Kasumi-1 (cell line): ENCODE measurements around the gene RPS19.

Experiments used
- DNase-seq, 2 experiments: peaks; one replicate each; lab custom pipeline; 2025; lab: John Stamatoyannopoulos, UW

RPS19 gene

GRCh38 chr19:41859618-41860418, at the start of gene RPS19:
Gene RPS19 (plus strand): TSS chr19:41860255. CDS start chr19:41860775, 520 bp downstream.
- peak; percentile 98 to 99 for DNase-seq

DNA sequence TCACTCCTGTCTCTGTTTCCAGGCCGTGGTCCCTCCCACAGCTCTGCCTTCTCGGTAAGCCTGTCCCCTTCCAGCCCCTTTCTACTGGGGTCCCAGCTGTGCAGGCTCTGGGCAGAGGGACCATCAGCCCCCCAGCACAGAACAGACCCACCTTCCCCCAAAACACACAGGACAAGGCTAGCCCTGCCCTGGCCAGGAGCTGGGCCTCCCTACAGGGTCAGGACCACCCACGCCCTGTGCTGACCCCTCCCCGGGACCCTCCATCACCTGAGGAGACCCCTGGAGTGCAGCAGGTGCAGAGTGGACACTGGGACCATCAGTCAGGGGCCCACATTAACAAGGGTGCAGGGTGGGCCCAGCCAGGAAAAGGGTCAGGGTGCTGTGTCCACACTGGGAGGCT, 49.8 kb upstream of the RPS19 start:
- no peak for DNase-seq

GRCh38 chr19:41811036-41811435, 49.0 kb upstream of the RPS19 start:
- peak; percentile 70 to 76 for DNase-seq

DNA sequence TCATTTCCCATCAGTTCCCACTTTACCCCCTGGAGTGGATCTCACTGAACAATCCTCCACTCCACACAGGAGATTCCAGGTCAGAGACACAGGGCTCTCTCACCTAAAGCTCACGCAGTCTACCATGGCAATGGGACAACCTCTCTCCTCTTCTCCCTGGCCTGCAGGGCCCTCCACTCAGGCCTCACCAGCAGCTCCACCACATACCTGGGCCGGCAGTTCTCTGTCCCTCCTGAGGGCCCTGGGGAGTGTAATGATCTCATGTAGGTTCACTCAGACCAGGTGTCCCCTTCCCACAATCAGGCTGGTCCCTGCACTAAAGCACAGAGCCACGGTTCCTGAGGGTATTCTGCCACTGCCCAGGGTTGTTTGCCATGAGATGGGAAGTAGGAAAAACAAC, 48.1 kb upstream of the RPS19 start:
- no peak for DNase-seq

- DNase-seq = no peak
Measured at GRCh38 chr19:41813911-41814310, 46.1 kb upstream of the RPS19 start.

GRCh38 chr19:41815301-41815700, 44.8 kb upstream of the RPS19 start:
- no peak for DNase-seq

DNA sequence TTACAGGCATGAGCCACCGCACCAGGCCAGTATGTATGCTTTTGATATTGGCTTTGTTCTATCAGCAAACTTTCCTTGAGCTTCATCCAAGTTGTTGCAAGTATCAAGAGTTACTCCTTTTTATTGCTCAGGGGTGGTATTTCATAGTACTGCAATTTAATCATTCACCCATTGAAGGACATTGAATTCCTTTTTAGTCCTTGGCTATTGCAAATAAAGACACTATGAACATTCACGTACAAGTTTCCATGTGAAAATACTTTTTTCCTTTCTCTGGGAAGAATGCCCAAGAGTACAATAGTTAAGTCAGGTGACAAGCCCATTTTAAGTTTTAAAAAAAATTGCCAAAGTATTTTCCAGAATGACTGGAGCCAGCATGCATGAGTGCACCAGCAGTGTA, 43.3 kb upstream of the RPS19 start:
- no peak for DNase-seq

DNA sequence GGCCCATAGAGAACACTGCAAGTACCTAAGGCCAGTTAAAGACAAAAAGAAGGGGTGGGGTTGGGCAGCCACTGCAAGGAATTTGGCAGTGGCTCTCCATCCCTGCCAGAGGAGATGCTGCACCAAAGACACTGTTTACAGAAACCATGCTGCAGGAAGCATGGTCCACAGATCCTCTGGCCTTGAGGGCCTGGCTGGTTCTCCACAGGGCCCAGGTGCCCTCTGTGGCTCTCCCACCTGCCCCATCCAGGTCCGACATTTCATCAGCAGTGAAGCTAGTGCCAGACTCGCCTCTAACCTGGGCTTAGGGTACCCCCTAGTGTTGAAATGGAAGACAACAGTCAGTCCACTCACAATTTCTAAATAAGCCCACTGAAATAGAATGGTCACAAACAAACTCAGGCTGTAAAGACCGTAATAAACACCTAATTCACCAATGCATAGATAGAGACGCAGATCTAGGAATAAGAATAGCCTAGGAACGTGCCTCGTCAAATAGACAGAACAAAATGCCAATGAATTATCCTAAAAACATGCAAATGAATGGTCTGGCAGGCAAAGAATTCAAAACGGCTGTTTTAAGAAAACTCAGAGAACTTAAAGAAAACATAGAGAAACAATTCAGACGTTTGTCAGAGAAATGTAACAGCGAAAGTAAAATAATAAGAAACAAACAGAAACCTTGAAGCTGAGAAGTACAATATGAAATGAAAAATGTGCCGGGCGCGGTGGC, 38.9 kb upstream of the RPS19 start:
- DNase-seq = peak; percentile 68 to 75

- DNase-seq = no peak
Measured at GRCh38 chr19:41837981-41838708, 21.9 kb upstream of the RPS19 start.

DNA sequence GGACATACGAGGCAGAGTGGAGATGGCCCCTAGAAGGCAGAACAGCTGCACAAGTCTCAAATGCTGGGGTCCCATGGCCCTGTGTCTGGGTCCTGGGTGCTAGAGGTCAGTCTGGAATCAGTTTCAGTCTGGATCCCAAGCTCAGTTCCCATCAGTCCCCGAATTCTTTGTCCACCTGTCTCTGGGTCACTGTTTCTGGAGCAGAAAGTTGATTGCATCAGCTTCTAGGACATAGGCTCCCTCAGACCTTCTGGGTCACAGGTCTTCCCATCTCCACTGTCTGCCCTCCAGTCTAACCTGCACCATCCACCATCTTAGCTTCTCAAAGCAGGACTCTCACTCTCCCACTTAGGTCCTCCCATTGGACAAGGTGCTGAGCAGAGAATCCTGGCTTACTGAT, 20.8 kb upstream of the RPS19 start:
- no peak for DNase-seq

DNA sequence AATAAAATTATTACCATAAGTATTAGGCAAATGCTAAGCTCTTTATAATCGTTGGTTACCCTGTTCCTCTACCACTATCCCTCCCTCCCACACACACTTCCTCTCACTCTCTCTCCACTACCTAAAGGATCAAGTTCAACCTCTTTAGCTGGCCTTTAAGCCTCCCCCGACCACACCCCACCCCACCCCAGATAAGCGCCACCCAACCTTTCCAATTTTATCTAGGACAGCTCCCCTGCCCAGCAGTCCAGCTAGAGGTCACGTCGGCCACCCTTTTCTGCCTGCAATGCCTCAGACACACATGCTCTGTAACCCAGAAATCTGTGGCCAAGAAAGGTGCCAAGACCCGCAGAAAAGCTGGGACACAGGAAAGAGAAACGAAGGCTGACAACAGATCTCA, 16.7 kb upstream of the RPS19 start:
- DNase-seq = no peak

DNA sequence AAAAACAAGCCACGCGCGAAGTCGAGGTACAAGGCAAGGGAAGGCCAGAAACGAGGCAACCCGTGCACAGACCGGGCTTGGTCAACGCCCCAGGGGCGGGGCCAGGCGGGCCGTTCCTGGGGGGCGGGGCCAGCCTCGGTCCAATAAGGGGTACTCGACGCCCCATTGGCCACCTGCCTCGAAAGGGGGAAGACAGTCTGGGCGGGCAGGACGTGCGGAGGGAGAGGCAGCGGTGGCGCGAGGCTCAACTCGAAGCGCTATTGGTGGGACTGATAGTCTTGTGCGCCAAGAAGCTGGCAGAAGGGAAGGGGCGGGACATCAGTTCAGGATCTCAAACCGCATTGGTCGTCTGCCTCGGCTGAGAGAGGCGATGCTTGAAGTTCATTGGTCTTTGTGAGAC, 15.5 kb upstream of the RPS19 start, which contains the start of gene LYPD4:
Gene LYPD4, minus strand, starts transcription at position 83 of the 400 bp plus-strand sequence. CDS start 5,398 bp downstream, outside the sequence.
- DNase-seq = no peak

DNA sequence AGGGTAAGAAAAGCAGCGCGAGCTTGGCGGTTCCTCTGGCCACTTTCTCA, 15.2 kb upstream of the RPS19 start, which contains the start of gene DMRTC2:
Gene DMRTC2, plus strand, starts transcription at position 42 of the 50 bp plus-strand sequence. CDS start 2,387 bp downstream, outside the sequence.
- DNase-seq = no peak

- no peak for DNase-seq
Measured at GRCh38 chr19:41845051-41845590, 14.9 kb upstream of the RPS19 start.

DNA sequence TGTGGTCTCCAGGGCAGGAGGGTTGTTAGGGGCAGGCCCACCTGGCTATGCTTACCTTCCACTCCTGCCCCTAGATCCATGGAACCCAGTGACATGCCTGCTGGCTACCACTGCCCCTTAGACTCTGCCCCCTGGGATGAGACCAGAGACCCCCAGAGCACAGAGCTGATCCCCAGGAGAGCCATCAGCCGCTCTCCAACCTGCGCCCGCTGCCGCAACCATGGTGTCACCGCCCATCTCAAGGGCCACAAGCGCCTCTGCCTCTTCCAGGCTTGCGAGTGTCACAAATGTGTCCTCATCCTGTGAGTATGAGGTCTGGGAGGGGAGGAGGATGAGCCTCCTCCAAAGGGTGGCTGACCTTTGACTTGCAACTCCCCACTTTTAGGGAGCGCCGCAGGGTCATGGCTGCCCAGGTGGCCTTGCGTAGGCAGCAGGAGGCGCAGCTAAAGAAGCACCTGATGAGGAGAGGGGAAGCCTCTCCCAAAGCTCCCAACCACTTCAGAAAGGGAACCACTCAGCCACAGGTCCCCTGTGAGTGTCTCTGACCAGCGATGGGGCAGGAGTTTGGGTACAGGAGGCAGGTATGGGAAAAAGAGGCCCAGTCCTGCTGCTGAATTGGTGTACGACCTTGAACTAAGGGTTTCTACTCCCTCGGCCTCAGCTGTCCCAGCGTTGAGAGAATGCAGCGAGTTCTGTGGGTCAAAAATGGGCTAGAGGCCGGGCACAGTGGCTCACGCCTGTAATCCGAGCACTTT, 12.5 kb upstream of the RPS19 start:
- no peak for DNase-seq

GRCh38 chr19:41848666-41849065, 11.4 kb upstream of the RPS19 start:
- no peak for DNase-seq

- DNase-seq = no peak
Measured at GRCh38 chr19:41849067-41849466, 11.0 kb upstream of the RPS19 start.

DNA sequence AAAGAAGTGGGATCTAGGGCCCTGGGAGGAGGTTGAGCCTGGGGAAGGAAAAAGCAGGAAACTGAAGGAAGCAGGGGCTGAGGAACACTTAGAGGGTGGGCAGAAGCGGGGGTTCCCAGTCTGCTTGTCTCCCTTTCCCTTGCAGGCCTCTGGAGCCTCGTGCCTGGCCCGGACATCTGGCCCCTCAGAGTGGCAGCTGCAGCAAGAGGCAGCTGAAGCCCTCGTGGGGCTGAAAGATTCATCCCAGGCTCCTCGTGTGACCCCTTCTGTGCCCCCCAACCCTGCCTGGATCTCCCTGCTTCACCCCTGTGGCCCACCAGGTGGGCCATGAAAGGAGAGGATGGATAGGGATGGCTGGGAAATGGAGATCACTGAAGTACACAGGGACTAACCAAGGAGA, 9.7 kb upstream of the RPS19 start:
- DNase-seq = no peak

GRCh38 chr19:41851456-41851855, 8.6 kb upstream of the RPS19 start:
- DNase-seq = no peak

- no peak for DNase-seq
Measured at GRCh38 chr19:41853344-41853743, 6.7 kb upstream of the RPS19 start.

DNA sequence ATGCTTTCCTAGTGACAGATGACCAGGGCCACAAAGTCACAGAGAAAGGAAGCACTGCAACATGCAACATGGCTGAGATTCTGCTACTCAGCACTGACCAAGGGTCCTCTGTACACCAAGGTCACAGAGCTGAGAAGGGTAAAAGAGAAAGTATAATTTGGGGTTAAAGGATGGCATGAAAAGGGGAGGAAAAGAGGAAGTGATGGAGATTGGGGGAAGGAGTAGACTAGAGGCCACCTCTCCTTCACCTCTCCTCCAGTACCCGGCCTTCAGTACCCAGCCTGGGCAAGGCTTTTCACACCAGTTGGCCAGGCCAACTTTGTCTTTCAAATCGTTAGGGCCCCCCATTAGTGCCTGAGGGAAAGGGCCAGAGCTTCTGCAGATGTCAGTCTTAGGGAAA, 6.3 kb upstream of the RPS19 start:
- DNase-seq = no peak

- no peak for DNase-seq
Measured at GRCh38 chr19:41859213-41859617, 840 bp upstream of the RPS19 start.
